ENCODE measurements around the gene DTX3L.

Gene DTX3L

DNA sequence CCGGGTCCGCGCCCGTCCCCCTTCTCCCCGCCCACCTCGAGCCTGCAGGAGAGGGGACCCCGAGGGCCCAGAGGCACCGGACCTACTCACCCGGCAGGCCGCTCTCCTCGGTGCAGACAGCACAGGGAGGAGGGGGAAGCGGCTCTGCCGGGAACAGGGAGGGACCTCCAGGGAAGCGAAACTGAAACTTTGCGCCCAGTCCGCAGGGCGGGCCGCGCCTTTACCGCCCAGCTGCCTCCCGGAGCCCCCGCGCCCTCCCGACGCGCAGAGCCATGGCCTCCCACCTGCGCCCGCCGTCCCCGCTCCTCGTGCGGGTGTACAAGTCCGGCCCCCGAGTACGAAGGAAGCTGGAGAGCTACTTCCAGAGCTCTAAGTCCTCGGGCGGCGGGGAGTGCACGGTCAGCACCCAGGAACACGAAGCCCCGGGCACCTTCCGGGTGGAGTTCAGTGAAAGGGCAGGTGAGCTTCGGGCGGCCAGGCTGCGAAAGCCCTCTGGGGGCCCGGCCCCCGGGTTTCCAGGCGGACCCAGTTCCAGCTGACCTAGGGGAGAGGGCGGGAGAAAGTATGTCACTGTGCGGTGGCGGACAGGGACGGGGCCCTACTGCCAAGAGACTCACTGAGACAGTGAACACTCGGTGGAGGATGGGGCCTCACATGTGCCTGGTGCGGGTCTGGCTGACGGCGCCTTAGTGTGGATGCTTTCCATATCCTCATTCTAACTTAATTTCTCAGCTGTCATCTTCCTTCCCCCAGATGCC is at the start of gene DTX3L, which contains the start of gene PARP9:
Gene DTX3L, plus strand, starts transcription at position 184 of the 758 bp plus-strand sequence. Its CDS starts 89 bp downstream, at position 273.
Gene PARP9, minus strand, starts transcription at position 146 of the 758 bp plus-strand sequence. CDS start 4,680 bp downstream, outside the sequence.
- peak; percentile 82 for DNase-seq (ENCODE audit: low spot score)

GRCh38 chr3:122515020-122515468 is 49.1 kb upstream of the DTX3L start:
- DNase-seq (ENCODE audit: low spot score): no peak

DNA sequence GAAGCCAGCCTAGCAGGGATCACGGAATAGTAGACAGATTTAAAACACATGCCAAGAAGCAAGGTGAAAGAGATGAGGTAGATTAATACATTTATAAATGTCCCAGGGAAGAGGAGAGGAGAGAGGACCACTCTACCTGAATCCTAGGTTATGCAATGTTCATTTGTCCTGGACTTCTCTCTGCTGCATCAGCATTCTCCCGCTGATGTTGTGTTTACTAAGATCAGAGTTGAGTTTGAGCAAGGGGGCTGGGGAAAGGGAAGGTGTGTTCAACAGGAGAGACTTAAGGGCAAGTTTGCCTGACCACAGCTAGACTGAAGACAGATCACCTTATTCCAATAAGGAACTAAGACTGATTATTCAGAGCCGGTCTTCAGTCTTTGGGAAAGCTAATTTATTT is 48.3 kb upstream of the DTX3L start:
- no peak for DNase-seq (ENCODE audit: low spot score)

DNA sequence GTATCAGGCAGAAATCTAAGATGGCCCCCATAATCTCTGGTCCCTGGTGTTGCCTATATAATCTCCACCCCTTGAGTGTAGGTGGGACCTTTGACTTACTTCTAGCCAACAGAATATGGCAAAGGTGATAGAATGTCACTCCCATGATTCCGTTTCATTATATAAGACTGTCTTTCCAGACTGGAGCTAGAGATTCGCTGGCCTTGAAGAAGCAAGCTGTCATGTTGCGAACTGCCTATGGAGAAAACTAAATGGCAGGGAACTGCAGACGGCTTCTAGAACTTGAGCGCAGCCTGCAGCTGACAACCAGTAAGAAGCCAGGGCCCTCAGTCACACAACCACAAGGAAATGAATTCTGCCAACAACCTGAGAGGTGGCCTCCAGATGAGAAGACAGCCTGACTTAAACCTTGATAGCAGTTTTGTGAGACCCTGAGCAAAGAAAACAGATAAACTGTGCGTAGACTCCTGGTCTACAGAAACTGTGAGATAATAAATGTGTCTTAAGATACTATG is 47.2 kb upstream of the DTX3L start:
- no peak for DNase-seq (ENCODE audit: low spot score)

GRCh38 chr3:122519693-122520092 is 44.4 kb upstream of the DTX3L start:
- DNase-seq (ENCODE audit: low spot score): no peak

GRCh38 chr3:122520861-122521260 is 43.3 kb upstream of the DTX3L start:
- no peak for DNase-seq (ENCODE audit: low spot score)

DNA sequence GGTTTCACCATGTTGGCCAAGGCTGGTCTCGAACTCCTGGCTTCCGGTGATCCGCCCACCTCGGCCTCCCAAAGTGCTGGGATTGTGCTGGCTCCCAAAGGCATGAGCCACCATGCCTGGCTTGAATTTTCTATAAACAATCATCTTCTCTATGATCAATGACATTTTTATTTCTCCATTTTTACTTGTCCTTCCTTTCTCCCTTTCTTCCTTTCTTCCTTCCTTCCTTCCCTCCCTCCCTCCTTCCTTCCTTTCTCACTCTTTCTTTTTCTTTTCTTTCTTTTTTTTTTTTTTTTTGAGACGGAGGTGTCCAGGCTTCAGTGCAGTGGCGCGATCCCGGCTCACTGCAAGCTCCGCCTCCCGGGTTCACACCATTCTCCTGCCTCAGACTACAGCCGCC is 40.8 kb upstream of the DTX3L start:
- no peak for DNase-seq (ENCODE audit: low spot score)

- DNase-seq (ENCODE audit: low spot score): no peak
Observed at GRCh38 chr3:122530164-122530563, 34.0 kb upstream of the DTX3L start.

DNA sequence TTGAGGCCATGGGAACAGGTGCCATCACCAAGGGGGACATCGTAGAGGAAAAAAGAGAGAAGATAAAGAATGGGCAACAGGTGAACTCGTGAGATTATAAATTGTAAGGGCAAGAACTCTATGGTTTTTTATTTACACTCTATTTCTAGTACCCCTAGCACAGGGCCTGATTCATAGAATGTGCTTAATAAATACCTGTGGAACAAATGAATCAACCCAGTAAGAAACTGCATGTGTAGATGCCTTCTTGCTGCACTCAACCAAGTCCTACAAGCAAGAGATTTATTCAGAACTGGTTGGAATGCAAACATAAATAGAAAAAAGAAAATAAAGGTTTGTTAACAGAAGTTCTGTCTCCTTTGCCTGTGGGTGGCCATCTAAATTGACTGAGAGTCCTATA is 30.7 kb upstream of the DTX3L start:
- no peak for DNase-seq (ENCODE audit: low spot score)

DNA sequence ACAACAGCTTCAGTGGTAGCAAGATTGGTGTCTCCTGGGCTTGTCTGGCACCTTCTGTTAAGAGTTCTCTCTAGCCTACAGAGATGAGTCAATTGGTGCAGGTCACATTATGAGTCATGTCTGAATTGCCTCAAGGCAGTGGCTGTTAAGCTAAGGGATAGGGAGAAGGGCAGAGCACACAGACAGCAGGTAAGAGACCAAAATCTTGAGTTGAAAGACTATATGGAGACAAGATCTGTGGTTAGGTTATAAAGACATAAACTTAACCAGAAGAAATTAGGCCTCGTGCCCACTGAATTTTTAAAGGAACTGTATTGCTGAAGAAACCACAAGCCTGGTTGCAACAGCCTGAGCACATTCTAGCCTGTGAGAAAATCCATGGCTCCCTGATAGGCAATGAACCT is 30.2 kb upstream of the DTX3L start:
- DNase-seq (ENCODE audit: low spot score): peak; percentile 81

DNA sequence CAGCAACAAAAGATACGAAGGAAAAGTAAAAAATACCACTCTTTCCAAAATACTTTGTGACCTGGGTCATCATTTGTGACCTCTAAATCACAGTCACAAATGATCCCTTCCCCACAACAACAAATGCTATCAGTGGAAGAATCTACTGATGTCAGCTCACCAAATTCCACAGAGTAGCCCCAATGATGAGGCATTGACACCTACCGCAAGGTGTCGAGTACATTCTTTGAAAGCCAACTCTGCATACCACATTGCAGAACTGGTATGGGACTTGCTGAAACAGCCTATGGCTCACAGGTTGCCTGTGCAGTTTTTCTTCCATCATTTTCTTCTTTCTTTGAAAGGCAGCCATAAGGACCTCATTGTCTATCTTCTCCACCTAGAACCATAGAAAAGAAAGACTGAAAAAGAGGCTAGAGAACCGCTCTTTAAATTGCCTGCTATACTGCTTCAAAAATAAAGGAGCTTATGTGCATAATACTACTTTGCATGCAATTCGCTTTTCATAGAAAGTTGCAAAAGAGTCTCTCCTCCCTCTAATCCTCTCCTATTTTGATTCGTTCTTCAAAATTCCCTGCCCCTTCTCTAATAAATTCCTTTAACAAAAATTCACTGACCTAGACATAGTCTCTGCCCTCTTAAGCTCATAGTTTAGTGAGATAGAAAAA is 28.0 kb upstream of the DTX3L start:
- no peak for DNase-seq (ENCODE audit: low spot score)

GRCh38 chr3:122536632-122537001 is 27.5 kb upstream of the DTX3L start:
- DNase-seq (ENCODE audit: low spot score): no peak

DNA sequence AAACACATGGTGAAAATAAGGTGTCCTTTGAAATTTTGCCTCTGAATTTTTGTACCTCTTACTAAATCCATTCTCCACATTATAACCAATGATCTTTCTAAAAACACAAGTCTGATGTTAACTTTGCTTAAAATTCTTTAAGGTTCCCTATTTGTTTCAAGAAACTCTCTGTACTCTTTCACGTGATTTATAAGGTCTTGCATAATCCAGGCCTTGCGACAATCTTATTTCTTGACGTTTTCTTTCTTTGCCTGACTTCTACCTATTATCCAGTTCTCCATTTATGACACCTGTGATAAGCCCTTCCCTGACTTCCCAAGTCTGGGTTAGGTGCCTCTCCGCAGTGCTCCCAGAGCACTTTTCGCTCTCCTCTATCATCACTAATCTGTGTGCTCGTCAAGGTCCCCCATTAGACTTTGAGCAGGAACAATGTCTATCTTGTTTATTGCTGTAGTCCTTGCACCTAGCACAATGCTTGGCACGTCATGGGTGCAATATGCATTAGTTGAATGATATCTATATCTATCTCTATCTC is 25.1 kb upstream of the DTX3L start:
- no peak for DNase-seq (ENCODE audit: low spot score)

GRCh38 chr3:122546151-122546550 is 18.0 kb upstream of the DTX3L start:
- no peak for DNase-seq (ENCODE audit: low spot score)

DNA sequence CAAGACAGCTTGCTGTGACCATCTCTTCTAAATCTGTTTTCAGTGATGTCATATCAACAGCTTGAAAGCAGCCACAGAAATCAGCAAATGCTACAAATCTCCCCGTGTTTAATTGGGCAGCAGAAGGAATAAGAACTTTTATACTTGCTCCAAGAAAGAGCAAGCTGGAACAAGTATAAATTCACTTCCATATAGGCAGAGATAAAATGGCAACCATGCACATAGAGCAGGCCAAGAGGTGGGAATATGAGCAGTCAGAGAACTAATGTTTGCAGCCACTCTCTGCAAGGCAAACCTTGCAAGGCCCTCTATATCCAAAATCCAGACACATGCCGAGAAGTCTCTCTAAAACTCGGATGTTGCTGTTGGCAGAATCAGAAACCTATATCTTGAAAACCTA is 16.1 kb upstream of the DTX3L start:
- no peak for DNase-seq (ENCODE audit: low spot score)

- no peak for DNase-seq (ENCODE audit: low spot score)
Observed at GRCh38 chr3:122548619-122549018, 15.5 kb upstream of the DTX3L start.

- no peak for DNase-seq (ENCODE audit: low spot score)
Observed at GRCh38 chr3:122553171-122553570, 11.0 kb upstream of the DTX3L start.

GRCh38 chr3:122555275-122556071 is 8.7 kb upstream of the DTX3L start:
- DNase-seq (ENCODE audit: low spot score): no peak

GRCh38 chr3:122557356-122557755 is 6.8 kb upstream of the DTX3L start:
- no peak for DNase-seq (ENCODE audit: low spot score)

DNA sequence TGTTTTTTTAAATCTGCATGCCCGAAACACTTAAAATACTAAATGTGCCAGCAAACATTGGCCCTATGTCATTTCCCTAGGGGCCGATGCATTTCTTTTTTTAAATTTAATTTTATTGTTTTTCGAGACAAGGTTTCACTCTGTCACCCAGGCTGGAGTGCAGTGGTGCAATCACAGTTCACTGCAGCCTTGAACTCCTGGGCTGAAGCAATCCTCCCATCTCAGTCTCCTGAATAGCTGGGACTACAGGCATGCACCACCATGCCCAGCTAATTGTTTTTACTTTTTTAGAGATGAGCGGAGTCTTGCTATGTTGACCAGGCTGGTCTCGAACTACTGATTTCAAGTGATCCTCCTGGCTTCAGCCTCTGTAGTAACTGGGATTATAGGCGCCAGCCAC is 5.5 kb upstream of the DTX3L start:
- DNase-seq (ENCODE audit: low spot score): no peak

GRCh38 chr3:122559906-122560305 is 4.2 kb upstream of the DTX3L start:
- no peak for DNase-seq (ENCODE audit: low spot score)

DNA sequence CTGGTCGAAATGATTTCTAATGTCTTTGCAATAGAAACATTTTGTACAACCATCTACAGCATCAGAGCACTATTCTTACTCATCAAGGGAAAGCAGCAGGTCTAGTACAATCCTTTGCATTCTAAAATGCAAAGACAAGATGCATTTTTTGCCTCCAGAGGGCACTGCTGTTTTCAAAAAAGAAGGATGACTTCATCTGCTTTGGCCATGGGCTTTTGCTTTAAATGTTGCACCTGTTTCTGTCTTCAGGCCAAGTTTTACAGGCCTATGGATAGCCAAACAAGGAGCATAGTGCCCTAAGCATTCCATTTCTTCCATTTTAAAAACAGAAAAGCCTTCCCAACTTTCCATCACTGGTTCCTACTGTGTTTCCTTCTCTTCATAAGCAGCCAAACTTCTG is 3.5 kb upstream of the DTX3L start:
- DNase-seq (ENCODE audit: low spot score): peak; percentile 64
